Measurements from ENCODE around the gene TTC12. TPM values are rescaled to one million over a fixed set of nuclear protein-coding genes. Genes with fewer than 3 reads are reported as not detected.

Gene TTC12
- total RNA-seq, 1 experiment from 2014 or later = 7.6 TPM

- TF ChIP-seq ARID4B (CRISPR knock-in tag; IDR thresholded peaks at IDR 0.05; ENCODE audit: borderline replicate concordance) (no peak), MLX (CRISPR knock-in tag; IDR thresholded peaks at IDR 0.05) (no peak), SMAD3 (CRISPR knock-in tag; IDR thresholded peaks at IDR 0.05; ENCODE audit: borderline replicate concordance) (no peak), ELF4 (CRISPR knock-in tag; IDR thresholded peaks at IDR 0.05; ENCODE audit: low read depth) (no peak), ZMAT4 (CRISPR knock-in tag; IDR thresholded peaks at IDR 0.05) (no peak), USF1 (CRISPR knock-in tag; IDR thresholded peaks at IDR 0.05) (no peak), HMGA2 (CRISPR knock-in tag; IDR thresholded peaks at IDR 0.05) (no peak), ERG (CRISPR knock-in tag; IDR thresholded peaks at IDR 0.05) (no peak)
These were observed 19.8 kb downstream of the TTC12 start (continued) for GRCh38 chr11:113334183-113334582.

GRCh38 chr11:113338730-113339129 is 24.3 kb downstream of the TTC12 start:
- no peaks in the 10 kb centered on the region for H3K4me1 Mint-ChIP-seq
- peak; percentile 94 for ATAC-seq
- TF ChIP-seq ZNF263 (CRISPR knock-in tag; IDR thresholded peaks at IDR 0.05; ENCODE audit: low read depth) = no peak
- no peak for TF ChIP-seq ATF1 (CRISPR knock-in tag; IDR thresholded peaks at IDR 0.05)
- no peak for TF ChIP-seq ZNF512 (CRISPR knock-in tag; IDR thresholded peaks at IDR 0.05; ENCODE audit: borderline replicate concordance)
- no peak for TF ChIP-seq FOXP4 (CRISPR knock-in tag; IDR thresholded peaks at IDR 0.05)
- TF ChIP-seq GRHL2 (CRISPR knock-in tag; IDR thresholded peaks at IDR 0.05; ENCODE audit: insufficient replicate concordance, severe bottlenecking) = no peak
- no peak for TF ChIP-seq TCF7 (CRISPR knock-in tag; IDR thresholded peaks at IDR 0.05; ENCODE audit: low read depth)
- TF ChIP-seq KAT7 (CRISPR knock-in tag; IDR thresholded peaks at IDR 0.05; ENCODE audit: borderline replicate concordance) = no peak
- no peak for TF ChIP-seq FOXK1 (CRISPR knock-in tag; IDR thresholded peaks at IDR 0.05)
- TF ChIP-seq GABPB1 (CRISPR knock-in tag; IDR thresholded peaks at IDR 0.05) = no peak
- no peak for TF ChIP-seq IRF1 (CRISPR knock-in tag; IDR thresholded peaks at IDR 0.05)
- no peak for TF ChIP-seq CDX4 (CRISPR knock-in tag; IDR thresholded peaks at IDR 0.05; ENCODE audit: borderline replicate concordance)
- TF ChIP-seq ATF3 (CRISPR knock-in tag; conservative IDR thresholded peaks at IDR 0.05) = no peak
- no peak for TF ChIP-seq MLX (CRISPR knock-in tag; IDR thresholded peaks at IDR 0.05)

More at GRCh38 chr11:113338730-113339129, 24.3 kb downstream of the TTC12 start:
- H3K36me3 Mint-ChIP-seq = peaks cover 4% of the 10 kb centered on the region; the same call in 1 of the 2 replicates
- POLR2A ChIA-PET = no interaction called here
- no peaks in the 10 kb centered on the region for H3K27me3 Mint-ChIP-seq (ENCODE audit: low read depth)
- H3K9me3 Mint-ChIP-seq = no peaks in the 10 kb centered on the region
- H3K27ac Mint-ChIP-seq = no peak overlapping the region
- CTCF ChIA-PET = interaction anchor here (1.1 kb wide), 1 partner anchor 201 kb away, joined by 3 read pairs; no protein-coding TSS in a partner anchor
- DNase-seq (ENCODE audit: low spot score) = peak; percentile 30
- H3K4me3 Mint-ChIP-seq = no peak overlapping the region
